HG02763 (cell line): ENCODE data around the gene TSPYL4.

Experiments used
- ATAC-seq: cut with Tn5 transposase; IDR thresholded peaks from one replicate; pipeline ENCODE4 v1.9.1; 2021; ENCODE audit warnings: mild to moderate bottlenecking, moderate library complexity; ENCODE audit not compliant: unreplicated experiment

TSPYL4 gene

DNA sequence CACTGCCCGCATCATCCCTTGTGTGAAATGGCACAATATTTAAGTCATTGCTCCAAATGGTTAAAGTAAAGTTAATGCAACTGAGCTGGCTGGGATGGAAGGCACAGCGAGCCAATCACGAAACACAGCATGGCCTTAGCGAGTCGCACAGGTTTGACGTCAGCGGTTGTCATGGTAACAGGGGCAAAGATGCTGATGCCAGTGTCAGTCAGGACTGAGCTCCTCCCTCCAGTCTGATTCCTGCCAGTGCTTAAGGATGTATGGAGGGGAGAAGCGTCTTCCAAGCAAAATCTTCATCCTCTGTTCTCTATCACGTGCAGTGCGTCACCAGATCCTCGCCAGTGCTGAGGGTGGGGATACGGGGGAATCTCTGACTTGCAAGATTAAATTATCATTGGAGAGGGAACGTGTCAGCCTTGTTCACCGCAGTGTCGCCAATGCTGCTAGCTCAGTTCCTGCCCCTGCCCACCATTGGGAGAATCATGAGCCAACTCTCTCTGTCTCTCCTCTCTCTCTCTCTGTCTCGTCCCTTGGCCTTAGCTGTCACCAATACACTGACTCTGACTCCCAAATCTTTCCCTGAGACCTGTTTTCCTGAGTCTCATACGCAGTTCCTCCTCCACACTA lies 24.5 kb downstream of the TSPYL4 start:
- no peak for ATAC-seq

DNA sequence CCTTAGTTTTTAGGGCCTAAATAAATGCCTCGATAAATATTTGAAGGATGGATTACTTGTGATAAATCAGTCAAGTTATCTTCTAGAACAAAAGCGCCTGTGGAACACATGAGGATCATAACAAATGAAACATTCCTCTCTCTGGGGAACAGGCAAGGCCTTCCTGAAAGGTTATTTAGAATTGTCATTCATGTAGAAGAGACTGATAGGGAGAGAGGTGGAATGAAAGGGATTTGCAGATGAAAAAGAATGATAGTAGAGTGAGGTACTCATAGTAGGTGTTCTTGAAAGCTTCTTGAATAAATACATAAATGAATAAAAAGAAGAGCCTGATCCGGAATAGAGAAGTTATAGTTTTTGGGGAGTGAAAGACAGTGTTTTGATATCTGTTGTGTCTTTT lies 30.5 kb downstream of the TSPYL4 start:
- no peak for ATAC-seq

DNA sequence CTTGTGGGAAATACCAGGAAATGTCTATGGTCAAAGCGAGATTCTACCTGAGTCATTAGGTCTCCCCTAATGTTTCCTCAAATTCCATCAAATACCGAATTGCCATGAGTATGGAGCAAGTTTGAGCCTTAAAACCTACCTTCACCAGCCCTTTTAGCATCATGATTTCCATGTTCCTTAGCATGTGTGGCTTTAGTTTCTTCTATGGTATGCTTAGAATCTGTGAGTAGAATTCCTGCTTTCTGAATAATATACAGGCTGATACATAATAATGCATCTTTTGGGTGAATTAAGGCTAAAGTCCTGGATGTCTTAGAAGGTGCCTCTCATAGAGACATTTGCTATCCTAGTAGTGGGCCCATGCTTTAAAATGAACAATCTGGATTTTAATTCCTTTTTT lies 32.0 kb downstream of the TSPYL4 start:
- ATAC-seq: no peak

DNA sequence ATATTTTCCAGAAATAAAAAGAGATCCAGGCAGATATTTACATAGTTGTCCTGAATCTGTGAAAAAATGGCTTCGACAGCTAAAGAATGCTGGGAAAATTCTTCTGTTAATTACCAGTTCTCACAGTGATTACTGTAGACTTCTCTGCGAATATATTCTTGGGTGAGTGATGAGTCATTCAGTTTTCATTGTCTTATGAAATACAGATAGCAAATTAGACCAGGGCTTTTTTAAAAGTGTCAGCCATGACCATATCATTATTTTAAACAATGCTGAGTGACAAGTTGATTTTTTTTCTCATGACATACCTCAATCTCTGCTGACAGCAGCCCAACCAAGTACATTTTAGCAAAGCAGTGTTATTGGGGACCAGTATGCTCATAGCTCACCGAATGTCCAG lies 32.8 kb downstream of the TSPYL4 start:
- no peak for ATAC-seq

DNA sequence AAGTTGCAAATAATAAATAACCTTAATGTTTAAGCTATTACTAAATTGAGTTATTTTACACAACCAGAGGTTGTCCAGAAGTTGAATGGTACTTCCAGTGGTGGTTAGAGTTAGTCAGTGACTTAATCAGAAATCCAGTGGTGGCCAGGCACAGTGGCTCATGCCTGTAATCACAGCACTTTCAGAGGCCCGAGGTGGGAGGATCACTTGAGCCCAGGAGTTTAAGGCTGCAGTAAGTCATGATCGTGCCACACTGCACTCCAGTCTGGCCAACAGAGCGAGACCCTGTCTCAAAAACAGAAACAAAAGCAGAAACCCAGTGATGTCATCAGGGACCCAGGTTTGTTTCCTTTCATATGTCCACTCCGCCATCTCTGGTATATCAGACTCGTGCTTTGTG lies 35.0 kb downstream of the TSPYL4 start:
- ATAC-seq: no peak

DNA sequence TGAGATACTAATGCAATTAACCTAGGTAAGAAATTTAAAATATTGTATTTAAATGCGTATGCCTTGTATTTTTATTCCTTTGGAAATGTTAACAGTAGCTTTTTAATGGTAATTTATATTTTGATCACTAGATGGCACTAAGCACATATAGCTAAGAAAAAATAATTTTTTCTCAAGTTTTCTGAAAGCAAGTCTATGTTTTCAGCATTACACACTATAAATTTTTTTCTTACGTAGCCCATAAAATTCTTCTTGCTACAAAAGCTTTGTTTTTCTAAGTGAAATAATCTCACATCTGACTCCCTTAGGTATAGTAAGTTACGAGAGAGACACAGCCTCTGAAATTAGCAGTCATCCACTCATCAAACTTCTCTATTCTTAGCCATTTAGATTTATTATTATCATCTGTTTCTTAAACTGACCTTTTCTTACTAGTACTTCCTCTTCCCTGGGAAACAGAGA lies 35.7 kb downstream of the TSPYL4 start:
- ATAC-seq: no peak

DNA sequence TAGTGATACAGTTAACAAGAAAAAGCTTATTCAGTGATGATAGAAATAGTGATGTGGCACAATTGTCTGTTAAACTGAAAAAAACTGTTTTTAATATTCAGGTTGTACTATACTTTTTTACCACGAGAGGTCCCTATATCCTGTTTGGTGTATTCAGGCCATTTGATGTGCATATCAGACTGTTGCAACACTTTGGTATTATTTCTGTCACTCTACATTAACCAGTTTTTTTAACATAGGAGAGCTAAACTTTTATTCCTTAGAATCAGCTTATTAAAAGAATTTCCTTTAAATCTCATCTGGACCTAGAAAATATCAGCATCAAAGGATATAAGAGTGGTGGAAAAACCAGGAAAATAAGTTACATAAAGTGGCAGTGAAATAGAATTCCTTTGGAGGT lies 36.8 kb downstream of the TSPYL4 start:
- ATAC-seq: no peak

DNA sequence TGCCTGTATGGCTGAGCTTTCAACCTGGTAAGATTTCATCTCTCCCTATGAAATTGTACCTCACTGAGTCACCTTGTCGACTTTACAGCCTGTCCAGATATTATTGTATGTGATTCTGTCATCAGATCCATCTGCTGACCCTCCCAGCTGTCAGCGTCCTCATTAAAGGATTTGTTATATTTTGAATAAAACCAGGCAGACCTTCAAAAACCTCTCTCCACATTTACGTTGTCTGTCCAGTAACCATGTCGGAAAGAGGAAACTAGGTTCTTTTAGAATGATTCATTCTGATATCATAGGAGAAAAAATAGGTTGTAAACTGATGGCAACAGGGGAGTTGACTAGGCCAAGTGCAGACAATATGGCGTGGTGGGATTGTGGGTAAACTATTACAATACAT lies 38.5 kb downstream of the TSPYL4 start:
- no peak for ATAC-seq

DNA sequence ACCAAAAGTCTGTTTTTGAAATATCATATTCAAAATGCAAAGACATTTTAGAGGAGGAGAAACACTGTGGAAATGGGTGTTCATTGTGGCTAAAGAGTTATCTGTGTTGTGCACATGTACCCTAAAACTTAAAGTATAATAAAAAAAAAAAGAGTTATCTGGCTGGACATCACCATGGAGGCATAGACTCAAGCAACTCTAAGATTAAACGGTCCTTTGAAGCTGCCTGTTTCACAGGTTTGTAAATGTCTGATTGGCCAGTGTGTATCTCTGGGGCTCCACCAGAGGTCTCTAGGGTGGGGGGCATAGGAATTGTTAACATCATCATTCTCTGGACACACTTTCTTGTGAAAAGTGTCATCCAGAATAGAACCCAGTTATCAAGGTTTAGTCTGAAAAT lies 39.2 kb downstream of the TSPYL4 start:
- no peak for ATAC-seq

DNA sequence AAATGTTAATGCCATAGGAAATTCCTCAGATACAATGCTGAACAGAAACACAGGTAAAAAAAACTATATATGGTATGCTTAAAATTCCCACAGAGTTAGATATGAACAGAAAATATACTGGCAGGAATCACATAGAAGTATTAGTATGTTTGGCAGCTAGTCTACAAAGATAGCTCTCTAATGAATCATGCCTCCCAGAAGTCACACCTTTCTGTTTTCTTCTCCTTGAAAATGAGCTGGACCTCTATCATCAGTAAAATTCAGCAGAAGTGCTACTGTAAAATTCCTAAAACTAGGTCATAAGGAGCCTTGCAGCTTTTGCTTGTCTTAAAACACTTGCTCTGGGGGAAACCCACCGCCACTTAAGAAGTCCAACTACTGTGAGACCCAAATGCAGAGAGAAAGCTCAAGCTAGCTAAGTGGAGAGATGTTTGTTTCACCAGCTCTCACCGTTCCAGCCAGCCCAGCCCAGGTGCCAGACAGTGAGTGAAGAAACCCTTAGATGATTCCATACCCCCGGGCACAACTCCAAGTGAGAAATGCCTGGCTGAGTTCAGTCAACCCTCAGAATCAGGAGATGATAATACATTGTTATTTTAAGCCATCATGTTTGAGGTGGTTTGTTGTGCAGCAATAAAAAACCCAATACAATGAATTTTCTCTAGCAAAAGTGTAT lies 43.0 kb downstream of the TSPYL4 start:
- ATAC-seq: no peak

DNA sequence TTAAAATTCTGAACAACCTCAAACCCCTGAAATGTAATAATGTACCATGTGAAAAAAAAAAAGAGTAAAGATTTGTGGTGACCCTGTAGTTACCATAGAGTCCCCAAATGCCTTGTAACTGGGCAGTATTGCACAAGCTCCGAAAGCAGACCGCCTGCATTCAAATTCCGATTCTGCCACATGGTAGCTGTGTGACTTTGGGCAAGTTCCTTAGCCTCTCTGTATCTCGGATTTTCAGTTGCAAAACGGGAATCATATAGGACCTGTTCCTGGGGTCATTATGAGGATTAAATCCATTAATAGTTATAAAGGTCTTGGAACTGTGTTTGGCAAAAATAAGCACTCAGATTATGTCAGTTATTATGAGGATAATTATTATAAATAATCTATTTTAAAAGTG lies 43.6 kb downstream of the TSPYL4 start:
- no peak for ATAC-seq

DNA sequence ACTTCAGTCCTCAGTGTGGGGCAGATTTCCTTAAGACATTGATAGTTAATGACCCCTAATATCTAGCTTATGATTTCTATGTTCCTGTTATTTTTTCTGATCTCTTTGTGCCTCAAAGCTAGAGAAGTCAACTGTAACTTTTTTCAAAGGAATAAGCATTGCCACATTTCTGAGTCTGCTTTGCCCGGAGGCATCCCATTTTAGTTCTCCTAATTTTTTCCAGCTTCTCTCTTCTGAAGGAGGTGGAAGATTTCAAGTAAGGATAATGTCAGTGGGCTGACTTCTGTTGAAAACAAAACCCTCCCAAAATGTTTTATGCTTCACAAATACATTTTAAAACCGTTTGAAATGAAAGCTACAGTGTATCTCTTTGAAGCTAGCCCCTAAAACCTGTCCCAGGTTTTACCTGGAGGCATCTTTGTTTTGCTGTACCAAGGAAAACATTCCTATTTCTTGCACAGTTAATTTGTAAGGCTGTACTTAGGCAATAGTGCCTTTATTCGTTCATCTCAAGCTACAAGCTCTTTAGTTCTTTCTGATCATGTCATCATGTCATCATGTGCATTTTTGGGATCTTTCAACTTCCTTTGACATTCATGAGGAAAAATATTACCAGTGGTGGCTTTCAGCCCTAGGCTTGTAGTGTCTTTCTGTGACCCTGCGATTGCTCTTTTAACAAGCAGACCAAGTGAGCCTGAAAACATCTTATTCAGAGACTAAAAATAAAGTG lies 45.7 kb downstream of the TSPYL4 start:
- ATAC-seq: no peak

DNA sequence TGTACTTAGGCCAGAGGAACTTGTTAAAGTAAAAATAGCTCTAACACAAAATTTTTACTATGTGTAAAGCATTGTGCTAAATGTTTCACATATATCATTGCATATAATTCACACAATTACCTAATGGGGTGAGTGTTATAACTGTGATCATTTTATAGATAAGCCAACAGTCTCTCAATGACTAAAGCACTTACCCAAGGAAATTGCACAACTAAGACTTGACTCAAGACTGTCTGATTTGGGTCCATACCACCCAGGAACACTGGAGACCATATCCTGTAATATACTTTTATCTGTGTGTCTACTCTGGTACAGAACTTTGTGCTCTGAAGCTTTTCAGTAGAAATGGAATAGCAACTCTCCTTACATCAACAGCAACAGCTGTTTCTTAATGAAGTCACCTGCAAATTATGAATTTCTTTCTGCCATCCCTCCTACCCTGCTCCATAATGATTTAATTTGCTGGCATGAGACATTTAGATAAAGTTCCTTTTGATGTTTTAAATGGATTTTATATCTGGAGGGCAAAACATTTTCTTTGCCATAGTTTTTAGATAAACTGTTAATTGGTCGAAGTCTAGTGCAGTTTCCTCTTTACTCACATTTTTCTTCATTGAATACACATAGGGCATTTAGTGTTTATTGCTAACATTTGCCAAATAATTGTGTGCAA lies 47.5 kb downstream of the TSPYL4 start:
- ATAC-seq: no peak

DNA sequence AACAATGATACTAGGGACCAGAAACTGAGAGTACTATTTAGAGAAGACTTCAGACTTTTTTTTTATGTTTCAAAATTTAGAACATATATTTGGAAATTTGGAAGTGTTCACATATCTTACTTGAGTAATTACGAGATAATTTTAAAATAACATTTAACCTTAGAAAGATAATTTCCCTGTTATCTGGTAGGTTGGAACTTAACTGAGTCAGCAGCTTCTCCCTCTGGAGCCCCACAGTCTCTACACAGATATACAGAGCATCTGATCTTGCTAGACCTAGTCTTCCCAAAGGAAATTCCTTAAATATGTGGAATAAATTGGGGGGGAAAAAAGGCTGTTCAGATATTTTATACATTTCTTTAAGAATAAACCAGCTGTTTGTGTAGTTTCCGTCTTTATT lies 48.6 kb downstream of the TSPYL4 start:
- no peak for ATAC-seq

DNA sequence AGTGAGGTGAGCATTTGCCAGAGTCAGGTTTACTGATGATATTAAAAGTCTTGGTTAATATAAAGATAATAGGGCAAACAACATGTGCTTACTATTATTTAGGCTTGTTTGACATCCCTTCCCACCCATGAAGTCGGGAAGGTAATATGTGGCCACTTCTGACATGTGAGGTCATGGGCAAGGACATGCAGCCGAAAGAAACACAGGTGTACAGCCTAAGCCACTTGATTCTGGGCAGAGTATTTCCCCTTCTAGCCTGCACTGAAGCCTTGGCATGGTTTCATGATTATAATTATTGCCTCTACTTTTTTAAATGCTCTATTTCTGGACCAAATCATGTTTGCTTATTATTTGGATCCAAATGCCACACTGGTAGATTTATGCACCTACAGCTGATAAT lies 52.3 kb downstream of the TSPYL4 start:
- ATAC-seq: no peak

DNA sequence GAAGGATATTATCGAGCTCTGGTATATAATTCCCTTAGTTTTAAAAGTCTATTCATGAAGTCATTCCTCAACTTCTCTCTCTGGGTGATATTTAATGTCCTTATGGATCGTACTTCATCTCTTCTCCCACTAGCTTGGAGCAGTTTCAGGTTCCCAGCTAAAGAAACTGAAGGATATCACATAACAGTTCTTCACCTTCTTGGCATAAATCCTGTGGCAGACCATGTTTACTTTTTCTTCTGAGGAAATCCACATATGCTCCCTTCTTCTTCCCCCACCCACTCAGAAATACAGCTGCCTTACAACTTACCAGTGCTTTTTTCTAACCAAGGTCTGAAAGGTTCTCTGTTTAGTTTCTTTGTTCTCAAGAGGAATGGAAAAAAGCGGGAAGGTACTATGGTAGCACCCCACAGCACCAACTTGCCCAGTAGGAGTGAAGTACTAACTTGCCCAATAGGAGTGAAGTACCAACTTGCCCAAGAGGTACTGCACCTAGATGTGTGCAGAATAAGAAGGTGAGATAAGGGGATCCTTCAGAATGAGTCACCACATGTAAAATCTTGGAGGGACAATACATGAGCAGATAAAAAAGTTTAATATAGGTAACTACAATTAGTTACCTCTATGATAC lies 53.1 kb downstream of the TSPYL4 start:
- ATAC-seq: no peak
